HepG2 (cell line): ENCODE results near the gene ALPK3. TPM values are rescaled to one million over a fixed set of nuclear protein-coding genes. Genes with fewer than 3 reads are reported as not detected.

Experiments used
- ARNT2 ChIP-seq: sonication (generic); formaldehyde crosslinking; IDR thresholded peaks from 2 replicates; pipeline ENCODE4 v1.8.0; 2022; ENCODE audit warnings: mild to moderate bottlenecking, low read depth, missing genetic modification reagents, moderate library complexity
- BRD4 ChIP-seq: sonication (generic); formaldehyde crosslinking; IDR thresholded peaks from 2 replicates; pipeline ENCODE4 v1.4.0; 2020; ENCODE audit warnings: missing genetic modification reagents
- E2F2 ChIP-seq: sonication (generic); formaldehyde crosslinking; IDR thresholded peaks from 2 replicates; pipeline ENCODE4 v1.4.0; 2020; ENCODE audit warnings: missing genetic modification reagents, borderline replicate concordance
- MXD4 ChIP-seq: IDR thresholded peaks from 2 replicates; pipeline ENCODE4 v1.6.1; 2016; ENCODE audit warnings: mild to moderate bottlenecking, missing biosample characterization, missing genetic modification reagents
- MYPOP ChIP-seq: sonication (generic); formaldehyde crosslinking; IDR thresholded peaks from 2 replicates; pipeline ENCODE4 v1.8.1; 2023; ENCODE audit warnings: mild to moderate bottlenecking, moderate library complexity, missing genetic modification reagents
- MZF1 ChIP-seq: sonication (generic); formaldehyde crosslinking; IDR thresholded peaks from 2 replicates; pipeline ENCODE4 v1.8.1; 2023; ENCODE audit warnings: mild to moderate bottlenecking, missing genetic modification reagents, borderline replicate concordance
- NFE2 ChIP-seq: sonication (generic); formaldehyde crosslinking; IDR thresholded peaks from 2 replicates; pipeline ENCODE4 v1.4.0; 2020; ENCODE audit warnings: missing genetic modification reagents
- RARA ChIP-seq: IDR thresholded peaks from 2 replicates; pipeline ENCODE4 v1.6.1; 2016; ENCODE audit warnings: missing genetic modification reagents, missing compliant biosample characterization
- SAFB2 ChIP-seq: sonication (generic); formaldehyde crosslinking; IDR thresholded peaks from 2 replicates; pipeline ENCODE4 v1.5.1; 2020; ENCODE audit warnings: missing genetic modification reagents, low read depth, mild to moderate bottlenecking, borderline replicate concordance
- SPEN ChIP-seq: sonication (generic); formaldehyde crosslinking; IDR thresholded peaks from 2 replicates; pipeline ENCODE4 v1.5.1; 2020; ENCODE audit warnings: low read depth, mild to moderate bottlenecking, missing genetic modification reagents
- STAG1 ChIP-seq: sonication (generic); formaldehyde crosslinking; IDR thresholded peaks from 2 replicates; pipeline ENCODE4 v1.4.0; 2020; ENCODE audit warnings: missing genetic modification reagents
- ZFP36L1 ChIP-seq: sonication (generic); formaldehyde crosslinking; IDR thresholded peaks from 2 replicates; pipeline ENCODE4 v1.8.0; 2022; ENCODE audit warnings: mild to moderate bottlenecking, missing genetic modification reagents, moderate library complexity
- ZFP82 ChIP-seq: sonication (generic); formaldehyde crosslinking; IDR thresholded peaks from 2 replicates; pipeline ENCODE4 v1.5.1; 2020; ENCODE audit warnings: mild to moderate bottlenecking, missing genetic modification reagents, borderline replicate concordance
- ZNF230 ChIP-seq: sonication (generic); formaldehyde crosslinking; IDR thresholded peaks from 2 replicates; pipeline ENCODE4 v1.4.0; 2020; ENCODE audit warnings: mild to moderate bottlenecking, missing genetic modification reagents
- ZNF276 ChIP-seq: sonication (generic); formaldehyde crosslinking; IDR thresholded peaks from 2 replicates; pipeline ENCODE4 v1.4.0; 2020; ENCODE audit warnings: mild to moderate bottlenecking, low read depth, missing genetic modification reagents
- ZNF326 ChIP-seq: sonication (generic); formaldehyde crosslinking; IDR thresholded peaks from 2 replicates; pipeline ENCODE4 v1.4.0; 2020; ENCODE audit warnings: missing genetic modification reagents, borderline replicate concordance
- ZNF335 ChIP-seq: sonication (generic); formaldehyde crosslinking; IDR thresholded peaks from 2 replicates; pipeline ENCODE4 v1.4.0; 2020; ENCODE audit warnings: missing genetic modification reagents
- ZNF549 ChIP-seq: sonication (generic); formaldehyde crosslinking; IDR thresholded peaks from 2 replicates; pipeline ENCODE4 v1.5.0; 2020; ENCODE audit warnings: missing genetic modification reagents
- ZNF746 ChIP-seq: sonication (generic); formaldehyde crosslinking; IDR thresholded peaks from 2 replicates; pipeline ENCODE4 v1.8.0; 2022; ENCODE audit warnings: mild to moderate bottlenecking, missing genetic modification reagents
- polyA plus RNA-seq, 8 experiments: library from polyadenylated mRNA; depleted of rRNA in 3 of 8; stranded (reverse) in 7 of 8; unstranded in 1 of 8; fragments of >200 nt; fragmentation: Illumina TruSeq in 4 of 8; extraction: Trizol in 4 of 8; gene quantifications; 2 replicates each; pipeline versions ENCODE4 v1.2.1 to v1.2.3, GENCODE V29; 2011 to 2016; ENCODE audit warnings: low read depth in 4 of 8, missing spikeins in 1 of 8, mixed read lengths in 1 of 8; ENCODE audit not compliant: insufficient read depth in 1 of 8
- total RNA-seq, 5 experiments: library from RNA; depleted of rRNA; stranded (reverse); fragments of >200 nt; fragmentation: Illumina TruSeq; extraction: Trizol; gene quantifications; 2 replicates each; pipeline ENCODE4 v1.2.3, GENCODE V29; 2016; ENCODE audit warnings: low read depth in 1 of 5
- TF ChIP-seq, protein P1 (sequence below): sonication (generic); formaldehyde crosslinking; conservative IDR thresholded peaks from 2 replicates; pipeline ENCODE4 v1.8.0; 2022; ENCODE audit warnings: mild to moderate bottlenecking, moderate library complexity, missing genetic modification reagents
- TF ChIP-seq, protein P2 (sequence below): sonication (generic); formaldehyde crosslinking; IDR thresholded peaks from 2 replicates; pipeline ENCODE4 v1.4.0; 2020; ENCODE audit warnings: mild to moderate bottlenecking, missing genetic modification reagents

The ALPK3 gene
- total and polyA plus RNA-seq, 2 of the 13 experiments (the other 11 are each of a cell fraction or from before 2014, with no cell fraction given), result 0.04 to 0.42 TPM

DNA sequence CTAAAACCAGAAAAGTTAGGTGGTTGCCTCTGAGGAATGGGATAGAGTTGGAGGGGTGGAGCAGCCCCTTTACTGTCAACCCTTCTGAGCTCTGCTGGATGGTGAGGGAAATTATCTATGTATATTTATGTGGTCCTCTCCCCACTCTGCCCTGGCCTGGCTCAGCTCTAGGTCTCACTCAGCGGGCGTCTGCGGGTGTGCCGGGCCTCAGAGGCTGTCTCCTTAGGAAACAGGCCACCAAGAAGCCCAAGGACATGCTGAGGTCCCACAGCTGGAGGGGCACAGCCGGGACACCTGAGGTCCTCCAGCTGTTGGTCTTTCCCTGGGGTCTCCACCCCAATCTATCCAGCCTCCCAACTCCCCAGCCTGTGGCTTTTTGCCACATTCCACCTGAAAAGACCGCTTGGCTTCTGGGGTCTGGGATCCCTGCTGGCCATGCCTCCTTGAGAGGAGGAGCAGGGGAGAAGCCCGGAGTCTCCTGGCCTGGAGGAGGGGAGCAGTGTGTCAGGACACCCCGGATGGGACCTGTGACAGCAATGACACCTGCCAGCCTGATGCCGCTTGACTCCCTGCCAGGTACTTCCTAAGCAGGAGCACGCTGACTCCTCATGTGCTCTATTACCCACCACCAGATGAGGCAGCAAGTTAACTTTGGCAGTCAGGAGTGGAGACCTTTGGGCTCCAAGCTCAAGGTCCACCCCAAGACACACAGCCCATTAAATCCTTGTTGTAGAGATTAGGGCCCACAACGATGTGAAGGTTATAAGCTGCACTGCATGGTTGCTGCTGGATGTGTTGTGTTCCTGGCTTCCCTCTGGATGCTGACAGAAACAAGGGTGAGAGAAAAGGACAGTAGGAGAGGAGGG lies 67.0 kb downstream of the ALPK3 start, which contains the start of gene SLC28A1 (continued):
- TF ChIP-seq ARNT2 (no peak), ZNF230 (CRISPR knock-in tag) (no peak), RARA (CRISPR knock-in tag) (peak; percentile 62; the same call in 1 of the 2 replicates), ZNF746 (CRISPR knock-in tag) (no peak), SPEN (CRISPR knock-in tag) (no peak), SAFB2 (CRISPR knock-in tag) (no peak), MZF1 (CRISPR knock-in tag) (no peak), ZFP36L1 (CRISPR knock-in tag) (no peak), STAG1 (CRISPR knock-in tag) (peak; percentile 25), ZFP82 (CRISPR knock-in tag) (no peak), NFE2 (CRISPR knock-in tag) (no peak), ZNF276 (CRISPR knock-in tag) (no peak; the same call in 1 of the 2 replicates), E2F2 (CRISPR knock-in tag) (no peak), ZNF335 (CRISPR knock-in tag) (no peak), ZNF326 (no peak), MYPOP (CRISPR knock-in tag) (peak; percentile 44; the same call in 1 of the 2 replicates), ZNF549 (CRISPR knock-in tag) (no peak), MXD4 (CRISPR knock-in tag) (no peak), BRD4 (CRISPR knock-in tag) (no peak)
- TF ChIP-seq, protein P1, sequence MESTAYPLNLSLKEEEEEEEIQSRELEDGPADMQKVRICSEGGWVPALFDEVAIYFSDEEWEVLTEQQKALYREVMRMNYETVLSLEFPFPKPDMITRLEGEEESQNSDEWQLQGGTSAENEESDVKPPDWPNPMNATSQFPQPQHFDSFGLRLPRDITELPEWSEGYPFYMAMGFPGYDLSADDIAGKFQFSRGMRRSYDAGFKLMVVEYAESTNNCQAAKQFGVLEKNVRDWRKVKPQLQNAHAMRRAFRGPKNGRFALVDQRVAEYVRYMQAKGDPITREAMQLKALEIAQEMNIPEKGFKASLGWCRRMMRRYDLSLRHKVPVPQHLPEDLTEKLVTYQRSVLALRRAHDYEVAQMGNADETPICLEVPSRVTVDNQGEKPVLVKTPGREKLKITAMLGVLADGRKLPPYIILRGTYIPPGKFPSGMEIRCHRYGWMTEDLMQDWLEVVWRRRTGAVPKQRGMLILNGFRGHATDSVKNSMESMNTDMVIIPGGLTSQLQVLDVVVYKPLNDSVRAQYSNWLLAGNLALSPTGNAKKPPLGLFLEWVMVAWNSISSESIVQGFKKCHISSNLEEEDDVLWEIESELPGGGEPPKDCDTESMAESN (CRISPR knock-in tag), result 0 out of 2 replicates have a peak, but pooled peaks have one; percentile 33
- TF ChIP-seq, protein P2, sequence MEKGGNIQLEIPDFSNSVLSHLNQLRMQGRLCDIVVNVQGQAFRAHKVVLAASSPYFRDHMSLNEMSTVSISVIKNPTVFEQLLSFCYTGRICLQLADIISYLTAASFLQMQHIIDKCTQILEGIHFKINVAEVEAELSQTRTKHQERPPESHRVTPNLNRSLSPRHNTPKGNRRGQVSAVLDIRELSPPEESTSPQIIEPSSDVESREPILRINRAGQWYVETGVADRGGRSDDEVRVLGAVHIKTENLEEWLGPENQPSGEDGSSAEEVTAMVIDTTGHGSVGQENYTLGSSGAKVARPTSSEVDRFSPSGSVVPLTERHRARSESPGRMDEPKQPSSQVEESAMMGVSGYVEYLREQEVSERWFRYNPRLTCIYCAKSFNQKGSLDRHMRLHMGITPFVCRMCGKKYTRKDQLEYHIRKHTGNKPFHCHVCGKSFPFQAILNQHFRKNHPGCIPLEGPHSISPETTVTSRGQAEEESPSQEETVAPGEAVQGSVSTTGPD (CRISPR knock-in tag), result no peak
